Esophagus muscularis mucosa (tissue), 3 donors: Measurements from ENCODE around the gene PER3.

Source experiments
- CTCF ChIP-seq, 3 experiments: fragments of 200-600 bp in 2 of 3; fragments of 450-650 bp in 1 of 3; sonication (generic) in 2 of 3; IDR thresholded peaks; one replicate each; pipeline ENCODE4 v1.5.1; 2017 to 2019; ENCODE audit warnings: antibody characterized with exemption in 3 of 3, mild to moderate bottlenecking in 2 of 3, moderate library complexity in 1 of 3
- POLR2AphosphoS5 ChIP-seq, 2 donors: sonication (generic); formaldehyde crosslinking; IDR thresholded peaks; one replicate each; pipeline ENCODE4 v1.6.1; 2017; ENCODE audit warnings: antibody characterized with exemption in 2 of 2

DNA sequence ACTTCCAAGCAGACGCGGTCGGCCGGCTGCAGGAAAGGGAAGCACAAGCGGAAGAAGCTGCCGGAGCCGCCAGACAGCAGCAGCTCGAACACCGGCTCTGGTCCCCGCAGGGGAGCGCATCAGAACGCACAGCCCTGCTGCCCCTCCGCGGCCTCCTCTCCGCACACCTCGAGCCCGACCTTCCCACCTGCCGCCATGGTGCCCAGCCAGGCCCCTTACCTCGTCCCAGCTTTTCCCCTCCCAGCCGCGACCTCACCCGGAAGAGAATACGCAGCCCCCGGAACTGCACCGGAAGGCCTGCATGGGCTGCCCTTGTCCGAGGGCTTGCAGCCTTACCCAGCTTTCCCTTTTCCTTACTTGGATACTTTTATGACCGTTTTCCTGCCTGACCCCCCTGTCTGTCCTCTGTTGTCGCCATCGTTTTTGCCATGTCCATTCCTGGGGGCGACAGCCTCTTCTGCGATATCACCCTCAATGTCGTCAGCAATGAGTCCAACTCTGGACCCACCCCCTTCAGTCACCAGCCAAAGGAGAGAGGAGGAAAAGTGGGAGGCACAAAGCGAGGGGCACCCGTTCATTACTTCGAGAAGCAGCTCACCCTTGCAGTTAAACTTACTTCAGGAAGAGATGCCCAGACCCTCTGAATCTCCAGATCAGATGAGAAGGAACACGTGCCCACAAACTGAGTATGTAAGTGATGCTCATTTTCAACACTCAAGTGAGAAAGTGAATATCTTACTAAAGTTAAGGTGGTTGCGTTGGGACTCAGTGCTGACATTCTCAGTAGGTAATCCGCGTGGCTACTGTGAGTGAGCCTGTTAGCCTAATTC is 43.2 kb downstream of the PER3 start:
- TF ChIP-seq CTCF (IDR thresholded peaks at IDR 0.05): no peak
- no peak for TF ChIP-seq POLR2AphosphoS5 (IDR thresholded peaks at IDR 0.05)
